ENCODE measurements around the gene PNMT.

PNMT gene

DNA sequence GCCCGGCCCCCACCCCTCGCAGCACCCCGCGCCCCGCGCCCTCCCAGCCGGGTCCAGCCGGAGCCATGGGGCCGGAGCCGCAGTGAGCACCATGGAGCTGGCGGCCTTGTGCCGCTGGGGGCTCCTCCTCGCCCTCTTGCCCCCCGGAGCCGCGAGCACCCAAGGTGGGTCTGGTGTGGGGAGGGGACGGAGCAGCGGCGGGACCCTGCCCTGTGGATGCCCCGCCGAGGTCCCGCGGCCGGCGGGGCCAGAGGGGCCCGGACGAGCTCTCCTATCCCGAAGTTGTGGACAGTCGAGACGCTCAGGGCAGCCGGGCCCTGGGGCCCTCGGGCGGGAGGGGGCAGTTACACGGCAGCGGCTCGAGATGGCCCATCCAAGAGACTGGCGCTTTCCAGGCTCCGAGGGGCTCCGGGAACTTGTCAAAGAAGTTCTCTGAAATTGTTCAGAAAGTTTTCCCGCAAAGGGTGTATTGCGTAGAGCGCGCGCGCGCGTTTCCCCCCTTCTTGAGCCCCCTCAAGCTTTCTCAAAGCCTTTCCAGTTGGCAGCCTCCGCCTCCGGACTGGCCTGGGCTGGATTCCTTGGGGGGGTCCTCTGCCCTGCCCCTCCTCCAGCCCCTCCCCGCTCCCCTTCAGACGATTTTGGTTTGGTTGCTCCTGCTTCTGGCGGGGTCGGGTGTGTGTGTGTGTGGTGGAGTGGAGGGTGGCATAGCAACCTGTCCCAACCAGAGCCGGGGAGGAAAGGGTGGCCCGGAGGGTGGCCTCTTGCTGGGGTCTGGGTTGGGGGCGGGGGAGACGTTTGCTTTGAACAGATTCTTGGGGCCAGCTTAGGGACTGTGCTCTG is 32.1 kb downstream of the PNMT start:
- TF ChIP-seq, protein P1, sequence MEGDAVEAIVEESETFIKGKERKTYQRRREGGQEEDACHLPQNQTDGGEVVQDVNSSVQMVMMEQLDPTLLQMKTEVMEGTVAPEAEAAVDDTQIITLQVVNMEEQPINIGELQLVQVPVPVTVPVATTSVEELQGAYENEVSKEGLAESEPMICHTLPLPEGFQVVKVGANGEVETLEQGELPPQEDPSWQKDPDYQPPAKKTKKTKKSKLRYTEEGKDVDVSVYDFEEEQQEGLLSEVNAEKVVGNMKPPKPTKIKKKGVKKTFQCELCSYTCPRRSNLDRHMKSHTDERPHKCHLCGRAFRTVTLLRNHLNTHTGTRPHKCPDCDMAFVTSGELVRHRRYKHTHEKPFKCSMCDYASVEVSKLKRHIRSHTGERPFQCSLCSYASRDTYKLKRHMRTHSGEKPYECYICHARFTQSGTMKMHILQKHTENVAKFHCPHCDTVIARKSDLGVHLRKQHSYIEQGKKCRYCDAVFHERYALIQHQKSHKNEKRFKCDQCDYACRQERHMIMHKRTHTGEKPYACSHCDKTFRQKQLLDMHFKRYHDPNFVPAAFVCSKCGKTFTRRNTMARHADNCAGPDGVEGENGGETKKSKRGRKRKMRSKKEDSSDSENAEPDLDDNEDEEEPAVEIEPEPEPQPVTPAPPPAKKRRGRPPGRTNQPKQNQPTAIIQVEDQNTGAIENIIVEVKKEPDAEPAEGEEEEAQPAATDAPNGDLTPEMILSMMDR (IDR thresholded peaks at IDR 0.05) = no peak
- no peak for TF ChIP-seq ZFX (IDR thresholded peaks at IDR 0.05; ENCODE audit: borderline replicate concordance)
- peak overlapping the region; percentile 90 for H3K27ac ChIP-seq

- TF ChIP-seq ZFX (IDR thresholded peaks at IDR 0.05; ENCODE audit: borderline replicate concordance) = no peak
- TF ChIP-seq, protein P1 (IDR thresholded peaks at IDR 0.05) = no peak
- H3K27ac ChIP-seq = peak overlapping the region; percentile 90
Observed at GRCh38 chr17:39701012-39701783, 32.9 kb downstream of the PNMT start.

GRCh38 chr17:39701784-39702422 is 33.6 kb downstream of the PNMT start:
- TF ChIP-seq ZFX (IDR thresholded peaks at IDR 0.05; ENCODE audit: borderline replicate concordance) = no peak
- TF ChIP-seq, protein P1 (IDR thresholded peaks at IDR 0.05) = no peak
- peak overlapping the region; percentile 90 for H3K27ac ChIP-seq

DNA sequence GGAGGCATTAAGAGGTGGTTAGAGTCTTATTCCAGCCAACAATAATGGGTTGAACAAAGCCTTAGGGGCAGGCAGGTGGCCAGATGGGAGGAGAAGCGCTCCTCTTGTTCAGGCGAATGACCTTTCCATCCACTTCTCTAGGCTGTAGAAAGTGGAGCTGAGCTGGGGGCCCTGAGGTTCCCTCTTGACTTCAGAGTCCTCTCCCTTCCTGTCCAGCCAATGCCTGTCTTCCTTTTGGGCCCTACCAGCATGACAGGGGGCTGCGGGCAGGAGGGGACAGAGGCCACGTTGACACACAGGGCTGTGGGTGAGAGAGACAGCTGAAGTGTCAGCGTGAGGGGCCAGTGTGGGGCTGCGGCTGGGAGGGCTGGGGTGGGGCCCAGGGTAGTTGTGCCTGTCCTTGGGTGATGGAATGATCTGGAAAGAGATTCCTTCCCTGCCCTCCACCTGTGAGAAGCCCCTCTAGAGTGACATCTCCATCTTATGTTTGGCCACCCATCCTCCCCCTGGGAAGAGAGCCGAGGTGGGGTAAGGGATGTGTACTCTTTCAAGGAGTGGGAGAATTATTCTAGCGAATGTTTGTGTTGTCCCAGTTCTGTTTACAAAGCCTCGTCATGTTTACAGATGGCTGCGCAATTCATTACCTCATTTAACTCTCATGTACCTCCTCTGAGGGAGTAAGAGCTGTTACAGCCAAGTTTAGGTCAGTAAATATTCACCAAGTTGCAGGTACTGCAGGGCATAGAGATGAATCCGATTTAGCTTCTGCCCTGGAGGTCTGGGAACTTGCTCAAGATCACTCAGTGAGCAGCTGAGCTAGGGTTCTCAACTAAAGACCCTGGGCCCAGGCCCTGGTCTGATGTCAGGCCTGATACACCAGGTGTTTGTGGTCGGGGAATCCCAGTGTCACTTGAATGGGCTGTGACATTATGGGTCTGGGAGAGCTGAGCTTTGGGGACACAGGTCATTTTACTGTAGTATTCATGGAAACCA is 34.9 kb downstream of the PNMT start:
- peak overlapping the region; percentile 90 for H3K27ac ChIP-seq
- TF ChIP-seq, protein P1 (IDR thresholded peaks at IDR 0.05) = no peak
- TF ChIP-seq ZFX (IDR thresholded peaks at IDR 0.05; ENCODE audit: borderline replicate concordance) = no peak

- TF ChIP-seq, protein P1 (IDR thresholded peaks at IDR 0.05) = no peak
- no peak for TF ChIP-seq ZFX (IDR thresholded peaks at IDR 0.05; ENCODE audit: borderline replicate concordance)
- H3K27ac ChIP-seq = peak overlapping the region; percentile 90
Observed at GRCh38 chr17:39703913-39704312, 35.7 kb downstream of the PNMT start.

GRCh38 chr17:39704821-39705551 is 36.7 kb downstream of the PNMT start:
- H3K27ac ChIP-seq = peak overlapping the region; percentile 90
- TF ChIP-seq, protein P1 (IDR thresholded peaks at IDR 0.05) = no peak
- no peak for TF ChIP-seq ZFX (IDR thresholded peaks at IDR 0.05; ENCODE audit: borderline replicate concordance)

Measured in 22Rv1 (cell line).